CD4-positive, CD25-positive, alpha-beta regulatory T cell (primary cell): ENCODE measurements around the gene DIP2C. TPM values are rescaled to one million over a fixed set of nuclear protein-coding genes. Genes with fewer than 3 reads are reported as not detected.
"Not testable (repeated sequence)": the region's sequence is repeated elsewhere in the genome, so short reads cannot be mapped to it uniquely, and the experiment has no call there.

Experiments used
- ATAC-seq, 2 donors: fragments of 150-1000 bp; cut with Tn5 transposase; one replicate each; pipeline ENCODE4 v1.10.0; 2021; ENCODE audit warnings: low read depth in 2 of 2, moderate number of reproducible peaks in 2 of 2, moderate library complexity in 1 of 2
- DNase-seq, 3 donors: peaks; one replicate each; pipeline versions ENCODE4 v3.0.0 to v3.0.0-alpha.2; 2012 to 2022; ENCODE audit warnings: mixed read lengths in 1 of 3
- H3K27ac ChIP-seq: one replicate; pipeline ENCODE4 v1.7.0; 2013; ENCODE audit warnings: mild to moderate bottlenecking, low read length; ENCODE audit not compliant: insufficient read depth, poor library complexity, severe bottlenecking
- H3K27me3 ChIP-seq: one replicate; pipeline ENCODE4 v1.7.0; 2013; ENCODE audit warnings: low read length; ENCODE audit not compliant: control insufficient read depth, insufficient read depth
- H3K36me3 ChIP-seq: one replicate; pipeline ENCODE4 v1.7.0; 2013; ENCODE audit warnings: mild to moderate bottlenecking, low read length, moderate library complexity; ENCODE audit not compliant: control insufficient read depth, insufficient read depth
- H3K4me1 ChIP-seq: 2 replicates; pipeline ENCODE4 v1.7.0; 2013; ENCODE audit warnings: mild to moderate bottlenecking, low read length; ENCODE audit not compliant: insufficient read depth, control insufficient read depth, poor library complexity, severe bottlenecking
- H3K4me3 ChIP-seq: one replicate; pipeline ENCODE4 v1.7.0; 2013; ENCODE audit warnings: low read depth, mild to moderate bottlenecking, low read length, moderate library complexity
- H3K9me3 ChIP-seq, 2 experiments: 1 replicate in 1 of 2; 2 replicates in 1 of 2; pipeline ENCODE4 v1.7.0; 2013; ENCODE audit warnings: low read length in 2 of 2, mild to moderate bottlenecking in 1 of 2, moderate library complexity in 1 of 2; ENCODE audit not compliant: control insufficient read depth in 2 of 2
- H3K27ac Mint-ChIP-seq, 3 donors: one replicate each; pipeline ENCODE4 v1.8.0; 2020 to 2022; ENCODE audit warnings: mild to moderate bottlenecking in 3 of 3, mixed read lengths in 3 of 3, moderate library complexity in 2 of 3
- H3K27me3 Mint-ChIP-seq: one replicate; pipeline ENCODE4 v1.8.0; 2022; ENCODE audit warnings: mild to moderate bottlenecking, mixed read lengths
- H3K36me3 Mint-ChIP-seq: one replicate; pipeline ENCODE4 v1.8.0; 2020; ENCODE audit warnings: mixed read lengths
- H3K4me1 Mint-ChIP-seq, 4 donors: one replicate each; pipeline ENCODE4 v1.8.0; 2020 to 2022; ENCODE audit warnings: mixed read lengths in 4 of 4, mild to moderate bottlenecking in 1 of 4
- H3K4me3 Mint-ChIP-seq, 4 donors: one replicate each; pipeline ENCODE4 v1.8.0; 2020 to 2022; ENCODE audit warnings: mild to moderate bottlenecking in 4 of 4, mixed read lengths in 4 of 4, moderate library complexity in 3 of 4
- H3K9me3 Mint-ChIP-seq, 7 donors: one replicate each; pipeline ENCODE4 v1.8.0; 2020 to 2022; ENCODE audit warnings: mixed read lengths in 7 of 7, mild to moderate bottlenecking in 3 of 7, moderate library complexity in 2 of 7
- polyA plus RNA-seq, 4 donors: library from polyadenylated mRNA; unstranded; fragments of 300-500 nt; fragmentation: Illumina TruSeq; gene quantifications; one replicate each; pipeline ENCODE4 v1.2.3, GENCODE V29; 2021
- total RNA-seq: library from RNA; stranded (reverse); gene quantifications from one replicate; pipeline ENCODE4 v1.2.3, GENCODE V29; 2022

Gene DIP2C
- total and polyA plus RNA-seq, 5 donors from 2014 or later, result 0.47 to 4.1 (median 0.54) TPM

- Mint-ChIP-seq H3K27me3 (no peaks in the 10 kb centered on the region), H3K4me1 (no peaks in the 10 kb centered on the region), H3K4me3 (no peak overlapping the region), H3K36me3 (peaks cover 12% of the 10 kb centered on the region), H3K27ac (no peak overlapping the region), H3K9me3 (no peaks in the 10 kb centered on the region)
- Histone ChIP-seq H3K27ac (no peak overlapping the region), H3K4me3 (no peak overlapping the region), H3K36me3 (peaks cover 2% of the 10 kb centered on the region), H3K9me3 (no peaks in the 10 kb centered on the region), H3K4me1 (no peaks in the 10 kb centered on the region), H3K27me3 (no peaks in the 10 kb centered on the region)
- no peak for ATAC-seq
- DNase-seq, result no peak
Observed at GRCh38 chr10:370449-370825, 319.0 kb downstream of the DIP2C start.

- H3K4me1 ChIP-seq, result no peaks in the 10 kb centered on the region
- peak overlapping the region in 1 of 4 donors; percentile 32 for H3K4me3 Mint-ChIP-seq
- no peak for ATAC-seq
- H3K27me3 ChIP-seq, result no peaks in the 10 kb centered on the region
- peaks cover 2% of the 10 kb centered on the region for H3K36me3 ChIP-seq
- DNase-seq, result no peak
- no peaks in the 10 kb centered on the region for H3K4me1 Mint-ChIP-seq
- H3K27ac Mint-ChIP-seq, result no peak overlapping the region
- H3K4me3 ChIP-seq, result no peak overlapping the region
- peaks cover 10% of the 10 kb centered on the region for H3K36me3 Mint-ChIP-seq
- no peaks in the 10 kb centered on the region for H3K9me3 ChIP-seq
- no peak overlapping the region for H3K27ac ChIP-seq
- no peaks in the 10 kb centered on the region for H3K27me3 Mint-ChIP-seq
- H3K9me3 Mint-ChIP-seq, result no peaks in the 10 kb centered on the region
Observed at GRCh38 chr10:369684-370448, 319.6 kb downstream of the DIP2C start.

- Mint-ChIP-seq H3K27me3 (no peaks in the 10 kb centered on the region), H3K4me3 (no peak overlapping the region), H3K27ac (no peak overlapping the region), H3K4me1 (no peaks in the 10 kb centered on the region), H3K9me3 (no peaks in the 10 kb centered on the region), H3K36me3 (peaks cover 7% of the 10 kb centered on the region)
- H3K27ac ChIP-seq, result no peak overlapping the region
- no peak for DNase-seq
- H3K36me3 ChIP-seq, result peaks cover under 1% of the 10 kb centered on the region
- H3K4me3 ChIP-seq, result no peak overlapping the region
- ATAC-seq, result no peak
- H3K27me3 ChIP-seq, result no peaks in the 10 kb centered on the region
- no peaks in the 10 kb centered on the region for H3K9me3 ChIP-seq
- H3K4me1 ChIP-seq, result no peaks in the 10 kb centered on the region
Observed at GRCh38 chr10:369221-369683, 320.2 kb downstream of the DIP2C start.

GRCh38 chr10:368579-369220, 320.8 kb downstream of the DIP2C start:
- Mint-ChIP-seq H3K36me3 (peaks cover 12% of the 10 kb centered on the region), H3K27ac (peak overlapping the region in 1 of 3 donors; percentile 5), H3K27me3 (no peaks in the 10 kb centered on the region), H3K4me1 (no peaks in the 10 kb centered on the region), H3K4me3 (no peak overlapping the region), H3K9me3 (no peaks in the 10 kb centered on the region)
- Histone ChIP-seq H3K27ac (no peak overlapping the region), H3K4me3 (no peak overlapping the region), H3K27me3 (no peaks in the 10 kb centered on the region), H3K9me3 (no peaks in the 10 kb centered on the region), H3K36me3 (no peaks in the 10 kb centered on the region), H3K4me1 (no peaks in the 10 kb centered on the region)
- DNase-seq, result no peak
- ATAC-seq, result no peak

- DNase-seq, H3K4me1 ChIP-seq, H3K9me3 Mint-ChIP-seq, H3K36me3 ChIP-seq, H3K27ac Mint-ChIP-seq, ATAC-seq, H3K27me3 ChIP-seq, H3K4me3 Mint-ChIP-seq, H3K4me3 ChIP-seq, H3K4me1 Mint-ChIP-seq, H3K9me3 ChIP-seq, H3K27ac ChIP-seq, H3K27me3 Mint-ChIP-seq: not testable (repeated sequence)
- peaks cover 12% of the 10 kb centered on the region for H3K36me3 Mint-ChIP-seq
Observed at GRCh38 chr10:368107-368506, 321.4 kb downstream of the DIP2C start.

GRCh38 chr10:367636-368035, 321.8 kb downstream of the DIP2C start:
- Histone ChIP-seq H3K4me3 (no peak overlapping the region), H3K36me3 (no peaks in the 10 kb centered on the region), H3K27ac (no peak overlapping the region), H3K9me3 (no peaks in the 10 kb centered on the region), H3K4me1 (no peaks in the 10 kb centered on the region), H3K27me3 (no peaks in the 10 kb centered on the region)
- Mint-ChIP-seq H3K4me1 (no peaks in the 10 kb centered on the region), H3K36me3 (peaks cover 12% of the 10 kb centered on the region), H3K27me3 (no peaks in the 10 kb centered on the region), H3K27ac (no peak overlapping the region), H3K4me3 (peak overlapping the region in 1 of 4 donors; percentile 4), H3K9me3 (no peaks in the 10 kb centered on the region)
- no peak for DNase-seq
- ATAC-seq, result no peak

GRCh38 chr10:366186-366585, 323.3 kb downstream of the DIP2C start:
- no peak overlapping the region for H3K27ac Mint-ChIP-seq
- Histone ChIP-seq H3K27ac (no peak overlapping the region), H3K36me3 (no peaks in the 10 kb centered on the region), H3K9me3 (no peaks in the 10 kb centered on the region), H3K4me3 (no peak overlapping the region), H3K27me3 (no peaks in the 10 kb centered on the region), H3K4me1 (no peaks in the 10 kb centered on the region)
- H3K27me3 Mint-ChIP-seq, result no peaks in the 10 kb centered on the region
- H3K9me3 Mint-ChIP-seq, result no peaks in the 10 kb centered on the region
- DNase-seq, result no peak
- H3K4me1 Mint-ChIP-seq, result no peaks in the 10 kb centered on the region
- no peak for ATAC-seq
- no peak overlapping the region for H3K4me3 Mint-ChIP-seq
- peaks cover 21% of the 10 kb centered on the region for H3K36me3 Mint-ChIP-seq
